HG02870 (cell line): ENCODE data around the gene SRPX.

Source experiments
- ATAC-seq: cut with Tn5 transposase; IDR thresholded peaks from one replicate; pipeline ENCODE4 v1.9.1; 2021; ENCODE audit warnings: mild to moderate bottlenecking, moderate library complexity; ENCODE audit not compliant: unreplicated experiment

SRPX gene

DNA sequence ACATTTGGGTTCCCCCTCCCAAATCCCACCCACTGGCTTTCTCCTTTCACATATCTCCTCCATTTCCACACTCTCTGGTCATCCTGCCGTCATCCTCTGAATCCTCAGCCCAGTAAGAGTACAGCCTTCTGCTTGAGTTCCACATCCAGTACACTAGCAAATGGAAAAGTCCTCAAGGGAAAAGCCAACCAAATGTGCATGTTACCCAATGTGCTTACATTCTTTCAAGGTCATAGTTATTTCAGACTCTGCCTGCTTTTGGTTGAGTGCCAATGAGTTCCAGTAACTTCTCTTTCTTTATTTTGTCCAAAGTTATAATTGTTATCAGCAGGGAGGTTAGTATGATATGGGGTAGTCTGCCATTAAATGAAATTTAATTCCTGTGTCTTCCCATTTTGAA lies 78.1 kb downstream of the SRPX start:
- ATAC-seq = no peak

DNA sequence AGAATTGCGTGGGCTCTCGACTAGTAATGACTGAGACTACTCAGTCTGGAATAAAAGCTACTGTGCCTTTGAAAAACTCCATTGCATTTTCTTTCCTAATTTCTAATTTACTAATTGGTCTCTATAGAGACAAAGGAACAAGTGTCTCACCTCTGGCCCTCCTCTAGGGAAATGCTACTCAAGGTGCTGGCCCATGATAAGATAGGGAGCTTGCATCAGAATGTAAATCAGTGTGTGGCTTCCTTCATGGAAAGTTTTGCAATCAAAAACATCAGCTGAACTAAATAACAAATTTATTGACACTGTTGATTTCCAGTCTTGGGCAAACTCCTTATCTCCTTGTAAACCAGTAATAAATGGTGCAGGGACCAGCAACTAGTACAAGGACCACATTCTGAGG lies 81.8 kb downstream of the SRPX start:
- no peak for ATAC-seq

DNA sequence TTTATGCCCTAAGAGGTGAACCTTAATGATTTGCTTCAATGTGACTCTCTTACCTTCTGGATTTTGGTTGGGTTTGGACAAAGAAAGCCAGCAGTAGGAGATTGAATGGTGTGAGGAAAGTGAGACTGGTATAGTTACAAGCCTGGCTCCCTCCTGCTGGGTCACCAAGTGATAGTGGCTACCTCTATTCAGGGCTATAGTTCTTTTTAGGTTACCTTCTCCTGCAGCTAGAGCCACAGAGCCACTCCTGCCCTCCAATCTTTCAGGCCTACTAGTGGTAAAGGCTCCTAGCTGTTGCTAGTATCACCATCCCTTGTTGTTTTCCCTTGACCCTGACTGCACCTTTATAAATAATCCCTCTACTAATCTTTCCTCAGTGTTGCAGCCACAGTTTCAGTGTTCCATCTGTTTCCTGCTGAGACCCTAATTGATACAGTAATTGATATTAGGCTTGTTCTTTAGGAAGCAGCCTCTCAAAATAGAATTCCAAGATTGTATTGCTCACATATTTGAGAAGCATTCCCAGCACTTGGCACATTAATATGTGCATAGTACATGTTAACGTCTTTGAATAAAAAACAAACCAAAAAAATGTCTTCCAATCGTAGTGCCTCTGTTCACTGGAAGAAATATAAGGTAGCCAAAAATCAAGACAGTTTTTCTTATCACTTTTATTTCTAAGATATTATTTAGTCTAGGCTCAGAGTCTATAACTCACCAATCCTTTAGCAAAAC lies 82.3 kb downstream of the SRPX start:
- no peak for ATAC-seq

DNA sequence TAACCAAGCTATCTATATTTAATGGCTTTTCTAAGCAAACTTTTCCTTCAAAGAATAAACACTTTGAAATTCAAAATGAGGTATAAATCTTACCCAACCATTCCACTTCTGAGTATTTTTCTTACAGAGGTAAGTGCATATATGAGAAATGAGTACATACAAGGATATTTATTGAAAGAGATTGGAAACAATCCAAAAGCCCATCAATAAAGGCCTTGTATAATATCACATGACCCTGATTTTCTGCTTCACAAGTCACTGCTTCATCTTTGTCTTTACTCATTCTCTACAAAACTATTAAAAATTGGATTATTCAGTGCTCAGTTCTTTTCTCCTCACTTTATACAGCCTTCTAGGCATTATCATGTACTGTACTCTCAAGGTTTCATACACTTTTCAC lies 91.3 kb downstream of the SRPX start:
- no peak for ATAC-seq

DNA sequence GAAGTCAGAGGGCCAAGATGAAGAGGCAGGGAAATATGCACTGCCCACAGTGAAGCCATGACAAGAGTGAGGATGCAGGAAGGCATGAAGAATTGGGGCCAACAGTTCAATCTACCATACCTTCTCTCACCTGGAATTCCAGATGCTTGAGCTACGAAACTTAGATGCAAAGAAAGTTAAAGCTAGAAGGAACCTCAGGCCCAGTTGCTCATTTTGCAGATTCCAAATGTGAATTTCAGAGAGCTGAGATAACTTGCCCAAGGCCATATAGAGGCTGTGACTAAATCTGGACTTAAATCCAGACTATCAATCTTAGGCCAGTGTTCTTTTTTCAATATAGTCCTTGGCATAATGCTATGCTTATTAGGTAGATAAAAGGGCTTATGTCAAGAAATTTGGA lies 92.7 kb downstream of the SRPX start:
- ATAC-seq = no peak

DNA sequence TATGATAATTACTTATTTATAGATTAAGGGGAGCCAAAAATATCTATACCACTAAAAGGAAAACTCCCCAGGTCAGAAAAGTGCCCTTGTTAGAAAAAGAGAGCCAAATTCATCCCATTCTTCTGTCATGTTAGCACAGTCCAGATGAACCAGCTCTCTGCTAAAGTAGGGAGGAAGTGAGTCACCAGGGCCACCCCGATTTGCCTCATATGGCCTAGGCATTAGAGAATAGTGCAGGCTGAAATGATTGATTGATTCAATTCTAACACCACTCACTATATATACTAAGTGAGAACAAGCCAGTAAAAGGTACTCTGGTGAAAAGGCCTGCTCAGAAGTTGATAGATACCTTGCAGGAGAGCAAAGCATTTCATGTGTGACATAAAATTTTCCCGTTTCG lies 94.5 kb downstream of the SRPX start:
- ATAC-seq = no peak

DNA sequence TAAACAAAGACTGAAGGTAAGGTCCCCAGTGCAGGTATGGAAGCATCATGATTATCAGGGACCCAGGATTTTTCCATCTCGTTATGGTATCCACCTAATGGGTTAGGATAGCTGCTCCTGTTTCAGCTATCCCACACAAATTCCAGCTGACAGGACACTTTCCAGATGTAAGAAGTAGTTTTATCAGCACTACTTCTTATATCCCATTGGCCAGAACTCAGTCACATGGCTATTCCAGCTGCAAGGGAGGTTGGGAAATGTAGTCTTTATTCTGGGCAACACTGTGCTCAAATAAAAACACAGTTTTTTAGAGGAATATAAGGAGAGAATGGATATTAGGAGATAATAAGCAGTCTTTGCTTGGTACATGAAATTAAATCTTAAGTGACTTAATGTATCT lies 96.7 kb downstream of the SRPX start:
- no peak for ATAC-seq

DNA sequence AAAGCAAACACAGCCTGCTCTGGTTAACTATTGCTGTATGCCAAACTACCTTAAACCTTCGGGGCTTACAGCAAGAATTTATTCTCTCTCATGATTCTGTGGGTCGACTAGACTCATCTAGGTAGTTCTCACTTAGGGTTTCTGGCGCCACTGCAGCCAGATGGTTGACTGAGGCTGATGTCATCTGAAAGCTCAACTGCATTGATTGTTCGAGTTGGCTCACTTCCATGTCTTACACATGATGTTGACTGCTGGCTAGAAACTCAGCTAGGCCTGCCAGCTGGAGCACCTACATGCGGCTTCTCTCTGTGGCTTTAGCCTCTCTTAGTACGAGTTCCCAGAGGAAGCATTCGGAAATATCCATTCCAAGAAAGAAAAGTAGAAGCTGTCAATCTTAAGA lies 103.2 kb downstream of the SRPX start:
- no peak for ATAC-seq

DNA sequence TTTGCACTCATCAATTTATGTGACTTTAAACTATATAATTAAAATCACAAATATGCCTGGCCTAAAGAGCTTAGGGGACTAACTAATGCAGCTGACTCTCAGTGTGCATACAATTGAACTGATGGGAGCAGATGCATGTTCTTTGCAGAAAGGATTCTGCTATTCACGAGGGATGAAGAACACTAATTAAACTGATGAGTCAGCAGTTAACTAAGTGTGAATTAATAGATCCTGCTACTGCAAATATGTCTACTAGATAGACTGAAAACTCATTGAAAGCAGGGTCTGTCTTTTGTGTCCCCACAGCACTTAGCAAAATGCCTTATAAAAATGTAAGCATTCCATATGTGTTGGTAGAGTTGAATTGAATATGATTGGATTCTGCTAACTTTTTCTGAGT lies 104.0 kb downstream of the SRPX start:
- no peak for ATAC-seq

DNA sequence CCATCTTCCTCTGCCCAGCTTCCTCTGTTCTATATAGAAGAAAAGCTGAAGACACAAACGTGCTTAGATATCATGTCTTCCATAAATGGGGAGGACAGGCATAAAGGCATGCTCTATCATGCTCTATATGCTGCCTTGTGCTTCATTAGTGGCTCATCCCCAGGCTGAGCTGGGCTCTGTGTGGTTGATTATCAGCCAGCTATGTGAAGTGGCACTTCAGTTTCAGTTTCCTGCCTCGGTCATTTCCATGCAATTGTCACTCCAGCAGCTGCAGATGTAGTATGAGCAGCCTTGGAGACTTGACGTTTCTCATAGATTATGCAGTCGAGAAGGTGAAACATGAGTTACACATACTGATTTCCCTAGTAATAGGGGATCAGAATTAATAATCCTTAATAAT lies 108.1 kb downstream of the SRPX start:
- ATAC-seq = no peak

DNA sequence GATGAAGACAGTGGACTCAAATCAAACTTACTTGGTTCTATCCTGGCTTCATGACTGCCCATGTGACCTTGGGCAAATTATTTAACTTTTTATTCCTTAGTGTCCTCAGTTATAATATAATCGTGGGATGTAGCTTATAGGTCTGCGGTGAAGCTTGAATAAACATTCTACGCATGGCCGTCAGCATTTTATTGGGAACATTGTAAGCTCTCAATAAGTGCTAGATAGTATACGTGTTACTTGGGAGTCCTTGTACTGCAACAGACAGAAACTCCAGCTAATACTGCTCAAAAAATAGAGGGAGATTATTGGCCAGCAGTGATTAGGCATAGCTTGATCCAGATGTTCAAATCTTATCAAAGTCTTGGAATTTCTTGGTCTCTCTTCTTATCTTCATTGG lies 109.5 kb downstream of the SRPX start:
- ATAC-seq = no peak

DNA sequence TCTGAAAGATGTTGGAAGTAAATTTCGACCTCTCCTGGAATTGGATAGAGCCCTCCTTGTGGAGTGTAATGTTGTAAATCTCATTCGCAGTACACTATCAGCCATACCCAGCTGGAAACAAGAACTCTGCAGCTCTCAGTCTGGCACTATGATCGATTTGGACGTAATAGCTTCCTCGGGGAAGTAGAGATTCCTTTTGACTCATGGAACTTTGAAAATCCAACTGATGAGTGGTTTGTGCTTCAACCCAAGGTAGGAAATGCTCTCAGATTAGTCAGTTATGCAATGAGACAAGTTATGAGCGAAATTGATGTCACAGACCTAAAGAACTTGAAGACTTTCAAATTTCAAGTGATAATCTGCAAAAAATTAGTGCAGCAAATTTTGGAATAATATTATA lies 110.4 kb downstream of the SRPX start:
- no peak for ATAC-seq

DNA sequence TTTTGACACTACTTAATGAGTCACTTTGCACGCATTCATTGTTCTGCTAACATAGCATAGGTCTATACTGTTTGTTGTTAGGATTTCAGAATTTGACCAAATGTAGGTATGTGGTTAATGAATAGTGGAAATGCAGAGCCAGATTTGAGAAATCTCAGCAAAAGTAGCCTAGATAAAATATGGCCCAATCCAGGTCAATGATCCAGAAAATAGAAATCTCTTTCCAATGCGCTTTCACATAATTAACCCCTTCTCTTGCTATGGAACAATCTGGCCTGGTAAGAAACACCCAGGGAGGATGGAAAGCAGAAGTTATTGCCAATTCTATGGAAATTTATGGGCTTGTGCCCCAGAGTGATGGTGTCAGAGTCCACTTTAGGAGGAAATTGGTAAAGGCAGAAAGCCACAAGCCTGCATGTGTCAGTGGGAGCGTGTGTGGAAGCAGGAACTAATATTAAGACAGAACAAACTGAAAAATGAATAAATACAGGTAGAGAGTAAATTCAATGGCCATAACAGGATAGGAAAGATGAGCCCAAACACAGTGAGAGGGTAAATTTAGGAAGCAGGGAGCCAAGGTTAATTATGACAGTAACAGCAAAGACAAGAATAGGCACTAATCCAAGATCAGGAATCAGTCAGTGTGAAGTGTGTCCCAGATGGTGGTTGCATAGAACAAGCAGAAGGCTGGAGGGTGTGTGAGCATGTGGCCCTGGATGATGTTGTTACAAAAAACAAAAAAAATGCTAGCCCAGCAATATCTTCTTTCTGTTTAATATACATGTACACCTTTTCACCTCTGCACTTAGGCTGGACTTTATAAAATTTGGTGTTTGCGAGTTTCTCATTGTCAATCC lies 111.4 kb downstream of the SRPX start:
- no peak for ATAC-seq

DNA sequence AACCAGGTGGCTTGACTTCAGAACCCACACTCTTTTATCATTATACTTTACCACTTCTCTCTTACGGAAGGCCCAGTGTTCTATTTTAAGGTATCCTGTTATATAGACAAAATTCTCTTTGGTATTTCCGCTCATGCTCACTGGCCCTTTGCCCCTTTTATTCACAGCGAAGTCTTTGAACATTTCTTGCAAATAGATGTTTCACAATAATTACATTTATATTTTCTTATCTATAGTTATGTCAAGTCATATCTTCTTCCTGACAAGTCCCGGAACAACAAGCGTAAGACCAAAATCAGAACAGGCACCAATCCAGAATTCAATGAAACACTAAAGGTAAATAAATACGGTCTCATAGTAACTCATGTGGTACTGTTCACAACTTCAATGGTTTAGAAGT lies 112.3 kb downstream of the SRPX start:
- no peak for ATAC-seq

DNA sequence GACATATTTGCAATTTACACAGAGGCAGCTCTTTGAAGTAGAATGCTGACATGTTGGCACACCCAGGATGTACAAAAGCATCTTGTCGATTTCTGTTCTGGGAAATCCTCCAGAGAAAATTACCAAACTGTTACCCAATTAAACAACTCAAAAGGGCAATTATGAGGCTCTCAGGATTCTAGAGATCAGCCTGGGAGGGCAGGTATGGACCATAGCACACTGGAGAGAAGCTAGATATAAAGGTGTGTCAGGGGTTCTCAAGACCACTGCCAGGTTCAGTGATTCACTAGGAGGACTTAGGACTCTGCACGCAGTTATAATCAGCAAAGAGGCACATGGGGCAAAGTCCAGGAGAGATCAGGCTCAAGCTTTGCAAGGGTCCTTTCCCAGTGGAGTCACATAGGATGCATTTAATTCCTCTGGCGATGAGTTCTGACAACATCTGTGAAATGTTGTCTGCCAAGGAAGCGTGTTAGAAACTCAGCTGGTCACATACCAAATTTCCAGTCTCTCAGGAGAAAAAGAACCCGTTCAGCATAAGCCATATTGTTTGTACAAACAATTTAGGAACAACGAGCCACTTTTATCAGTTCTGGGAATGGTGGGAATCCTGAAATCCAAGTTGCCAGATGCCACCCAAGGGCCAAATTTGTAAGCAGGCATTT lies 113.5 kb downstream of the SRPX start:
- no peak for ATAC-seq

DNA sequence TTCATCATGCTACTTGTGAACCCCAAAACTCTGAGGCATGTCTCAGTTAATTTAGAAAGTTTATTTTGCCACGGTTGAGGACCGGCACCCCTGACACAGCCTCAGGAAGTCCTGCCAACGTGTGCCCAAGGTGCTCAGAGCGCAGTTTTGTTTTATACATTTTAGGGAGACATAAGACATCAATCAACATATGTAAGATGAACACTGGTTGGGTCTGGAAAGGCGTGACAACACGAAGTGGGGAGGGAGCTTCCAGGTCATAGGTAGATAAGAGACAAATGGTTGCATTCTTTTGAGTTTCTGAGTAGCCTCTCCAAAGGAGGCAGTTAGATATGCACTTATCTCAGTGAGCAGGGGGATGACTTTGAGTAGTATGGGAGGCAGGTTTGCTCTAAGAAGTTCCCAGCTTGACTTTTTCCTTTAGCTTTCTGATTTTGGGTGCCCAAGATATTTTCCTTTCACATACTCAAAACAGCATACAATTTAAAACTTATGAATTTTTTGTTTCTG lies 115.4 kb downstream of the SRPX start:
- no peak for ATAC-seq

DNA sequence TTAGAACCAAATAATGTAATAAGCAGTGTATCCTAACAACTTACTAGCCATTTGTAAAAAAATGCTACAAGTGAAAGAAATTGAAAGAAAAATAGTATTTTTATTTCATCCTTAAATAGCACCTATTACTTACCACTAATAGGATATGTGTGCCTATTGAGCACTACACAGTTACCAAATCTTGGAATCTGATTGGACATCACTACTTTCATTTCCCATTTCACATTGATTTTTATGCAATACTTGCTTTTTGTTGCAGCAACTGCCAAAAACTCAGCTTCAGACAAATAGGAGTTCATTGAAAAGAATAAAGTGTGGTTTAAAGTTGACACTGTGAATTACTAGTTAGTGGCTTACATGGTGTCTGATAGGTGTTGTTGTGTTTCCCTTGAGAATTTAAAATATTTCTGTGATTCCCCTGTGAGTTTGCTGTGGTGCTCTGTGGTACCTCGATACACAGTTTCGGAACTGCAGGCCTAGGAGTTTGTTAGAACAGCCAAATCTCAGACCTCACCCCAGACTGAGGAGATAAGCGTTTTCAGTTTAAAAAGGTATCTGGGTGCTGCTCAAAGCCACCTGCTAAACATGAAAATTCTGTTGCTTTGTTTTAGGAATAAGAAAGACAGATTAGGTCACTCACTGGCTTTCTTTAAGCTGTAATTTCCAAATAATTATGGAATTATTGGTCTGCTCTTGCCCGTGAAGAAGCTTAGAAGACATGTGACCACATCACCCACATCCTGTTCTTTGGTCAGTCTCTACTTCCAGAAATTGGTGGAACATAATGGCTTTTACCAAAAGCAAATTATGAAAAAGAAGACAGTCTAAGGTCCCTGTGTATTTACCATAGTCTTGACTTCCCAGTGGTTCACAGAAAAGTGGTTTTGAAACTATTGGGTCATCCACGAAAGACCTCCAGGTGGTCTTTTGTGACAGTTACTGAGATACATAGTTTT lies 116.5 kb downstream of the SRPX start:
- peak; percentile 81 for ATAC-seq

DNA sequence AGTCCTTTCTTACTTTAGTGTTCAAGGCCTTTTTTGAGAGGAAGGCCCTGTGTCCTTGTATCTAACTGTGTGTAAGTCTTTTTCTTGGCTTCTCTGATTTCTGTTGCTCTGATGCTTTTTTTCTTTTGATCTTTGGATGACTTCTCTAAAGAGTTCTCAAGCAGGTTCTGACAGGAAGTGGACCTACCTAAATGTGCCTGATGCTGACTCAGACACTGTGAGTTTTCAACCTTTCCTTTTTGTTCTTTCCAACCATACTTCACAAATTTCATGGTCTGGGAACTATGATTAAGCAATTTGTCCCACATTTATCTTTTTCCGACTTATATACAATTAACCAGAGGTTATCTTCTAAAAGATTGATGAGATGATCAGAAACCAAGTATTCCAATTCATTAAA lies 117.8 kb downstream of the SRPX start:
- ATAC-seq = no peak

DNA sequence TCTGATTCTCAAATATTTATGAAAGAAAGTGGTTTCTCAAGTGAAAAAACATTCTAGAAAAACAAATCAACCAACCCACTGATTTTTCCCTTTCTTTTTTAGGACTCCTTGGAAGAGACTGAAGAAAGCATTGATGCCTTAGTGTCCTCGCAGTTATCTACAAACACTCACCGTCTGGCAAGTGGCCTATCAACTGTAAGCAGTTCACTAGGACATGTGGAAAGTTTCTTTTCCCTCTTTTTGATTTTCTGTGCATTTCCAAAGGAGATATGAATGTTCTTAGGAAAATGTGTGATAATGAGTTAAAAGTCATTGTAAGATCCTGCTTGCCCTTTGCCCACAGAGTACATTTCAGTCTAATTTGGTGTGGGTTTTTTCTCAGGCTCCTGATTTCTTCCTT lies 118.4 kb downstream of the SRPX start:
- no peak for ATAC-seq

DNA sequence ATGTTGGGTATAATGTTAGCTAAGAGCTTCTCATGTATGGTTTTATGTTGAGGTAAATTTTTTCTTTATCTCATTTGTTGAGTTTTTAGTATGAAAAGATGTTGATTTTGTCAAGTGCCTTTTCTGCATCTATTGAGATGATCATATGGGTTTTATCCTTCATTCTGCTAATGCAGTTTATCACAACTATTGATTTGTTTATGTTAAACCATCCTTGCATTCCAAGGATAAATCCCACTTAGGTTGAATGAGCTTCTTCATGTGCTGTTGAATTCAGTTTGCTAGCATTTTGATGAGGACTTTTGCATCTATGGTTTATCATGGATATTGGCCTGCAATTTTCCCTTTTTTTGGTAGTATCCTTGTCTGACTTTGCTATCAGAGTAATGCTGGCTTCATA lies 121.0 kb downstream of the SRPX start:
- no peak for ATAC-seq
